Thyroid gland (tissue), 4 donors: ENCODE results near the gene SUPT6H.
"Not testable (repeated sequence)": the region's sequence is repeated elsewhere in the genome, so short reads cannot be mapped to it uniquely, and the experiment has no call there.

ENCODE experiments used
- POLR2A ChIP-seq, 2 donors: fragments of 450-650 bp; IDR thresholded peaks; one replicate each; pipeline ENCODE4 v1.6.1; 2017; ENCODE audit warnings: antibody characterized with exemption in 2 of 2, mild to moderate bottlenecking in 2 of 2, moderate library complexity in 1 of 2
- TF ChIP-seq, protein P1 (sequence below), 6 experiments: fragments of 200-600 bp in 3 of 6; fragments of 450-650 bp in 3 of 6; sonication (generic) in 3 of 6; IDR thresholded peaks; one replicate each; pipeline ENCODE4 v1.5.1; 2016 to 2019; ENCODE audit warnings: antibody characterized with exemption in 6 of 6, mild to moderate bottlenecking in 2 of 6, inconsistent platforms in 1 of 6, moderate library complexity in 1 of 6

- TF ChIP-seq, protein P1, sequence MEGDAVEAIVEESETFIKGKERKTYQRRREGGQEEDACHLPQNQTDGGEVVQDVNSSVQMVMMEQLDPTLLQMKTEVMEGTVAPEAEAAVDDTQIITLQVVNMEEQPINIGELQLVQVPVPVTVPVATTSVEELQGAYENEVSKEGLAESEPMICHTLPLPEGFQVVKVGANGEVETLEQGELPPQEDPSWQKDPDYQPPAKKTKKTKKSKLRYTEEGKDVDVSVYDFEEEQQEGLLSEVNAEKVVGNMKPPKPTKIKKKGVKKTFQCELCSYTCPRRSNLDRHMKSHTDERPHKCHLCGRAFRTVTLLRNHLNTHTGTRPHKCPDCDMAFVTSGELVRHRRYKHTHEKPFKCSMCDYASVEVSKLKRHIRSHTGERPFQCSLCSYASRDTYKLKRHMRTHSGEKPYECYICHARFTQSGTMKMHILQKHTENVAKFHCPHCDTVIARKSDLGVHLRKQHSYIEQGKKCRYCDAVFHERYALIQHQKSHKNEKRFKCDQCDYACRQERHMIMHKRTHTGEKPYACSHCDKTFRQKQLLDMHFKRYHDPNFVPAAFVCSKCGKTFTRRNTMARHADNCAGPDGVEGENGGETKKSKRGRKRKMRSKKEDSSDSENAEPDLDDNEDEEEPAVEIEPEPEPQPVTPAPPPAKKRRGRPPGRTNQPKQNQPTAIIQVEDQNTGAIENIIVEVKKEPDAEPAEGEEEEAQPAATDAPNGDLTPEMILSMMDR (IDR thresholded peaks at IDR 0.05) = not testable (repeated sequence)
- TF ChIP-seq POLR2A (IDR thresholded peaks at IDR 0.05) = not testable (repeated sequence)
These were observed 2.5 kb upstream of the SUPT6H start for GRCh38 chr17:28659497-28659881.
